GM18951 (cell line): ENCODE data around the gene DLX3.

Experiments used
- POLR2A ChIP-seq: IDR thresholded peaks from 4 replicates; pipeline ENCODE4 v1.6.1; 2011; ENCODE audit warnings: mild to moderate bottlenecking; ENCODE audit not compliant: insufficient read length, insufficient read depth; ENCODE audit errors: extremely low read depth
- in situ Hi-C: fragments of 300-500 bp; cut with MboI; formaldehyde crosslinking; loops from one replicate; pipeline ENCODE4 v1.12.0; 2022; ENCODE audit warnings: low sequenced_read_pairs, mixed read lengths, inconsistent platforms; ENCODE audit not compliant: unreplicated experiment

DLX3 gene

GRCh38 chr17:49969795-49970389, 25.1 kb downstream of the DLX3 start:
- in situ Hi-C loops = no loop called here

DNA sequence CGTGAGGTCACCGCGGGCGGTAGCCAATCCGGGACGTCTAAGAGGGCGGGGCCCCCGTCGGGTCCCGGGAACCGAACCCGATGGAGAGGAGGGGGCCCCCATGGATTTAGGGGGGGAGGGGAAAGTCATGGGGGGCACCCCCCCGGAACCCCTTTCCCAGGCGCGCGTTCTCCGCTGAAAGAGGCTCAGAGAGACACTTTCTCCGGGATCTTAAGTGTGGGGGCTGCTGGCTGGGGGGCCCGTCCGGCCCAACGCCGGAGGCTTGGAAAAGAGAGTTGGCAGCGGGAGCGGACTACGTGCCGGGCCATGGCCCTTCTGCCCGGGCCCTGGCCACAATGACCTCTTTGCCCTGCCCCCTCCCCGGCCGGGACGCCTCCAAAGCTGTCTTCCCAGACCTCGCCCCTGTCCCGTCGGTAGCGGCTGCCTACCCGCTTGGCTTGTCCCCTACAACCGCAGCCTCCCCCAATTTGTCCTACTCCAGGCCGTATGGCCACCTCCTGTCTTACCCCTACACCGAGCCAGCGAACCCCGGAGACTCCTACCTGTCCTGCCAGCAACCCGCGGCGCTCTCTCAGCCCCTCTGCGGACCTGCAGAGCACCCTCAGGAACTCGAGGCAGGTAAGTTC, 25.8 kb downstream of the DLX3 start, which contains the start of gene DLX4:
Gene DLX4 (plus strand): TSS at position 57 of the 626 bp plus-strand sequence. CDS start 279 bp downstream, at position 336.
- no peak for TF ChIP-seq POLR2A
- in situ Hi-C loops = no loop called here

More at GRCh38 chr17:49969795-49970389, 25.1 kb downstream of the DLX3 start:
- TF ChIP-seq POLR2A = no peak

GRCh38 chr17:49968405-49969133, 26.5 kb downstream of the DLX3 start:
- TF ChIP-seq POLR2A = peak; percentile 42

DNA sequence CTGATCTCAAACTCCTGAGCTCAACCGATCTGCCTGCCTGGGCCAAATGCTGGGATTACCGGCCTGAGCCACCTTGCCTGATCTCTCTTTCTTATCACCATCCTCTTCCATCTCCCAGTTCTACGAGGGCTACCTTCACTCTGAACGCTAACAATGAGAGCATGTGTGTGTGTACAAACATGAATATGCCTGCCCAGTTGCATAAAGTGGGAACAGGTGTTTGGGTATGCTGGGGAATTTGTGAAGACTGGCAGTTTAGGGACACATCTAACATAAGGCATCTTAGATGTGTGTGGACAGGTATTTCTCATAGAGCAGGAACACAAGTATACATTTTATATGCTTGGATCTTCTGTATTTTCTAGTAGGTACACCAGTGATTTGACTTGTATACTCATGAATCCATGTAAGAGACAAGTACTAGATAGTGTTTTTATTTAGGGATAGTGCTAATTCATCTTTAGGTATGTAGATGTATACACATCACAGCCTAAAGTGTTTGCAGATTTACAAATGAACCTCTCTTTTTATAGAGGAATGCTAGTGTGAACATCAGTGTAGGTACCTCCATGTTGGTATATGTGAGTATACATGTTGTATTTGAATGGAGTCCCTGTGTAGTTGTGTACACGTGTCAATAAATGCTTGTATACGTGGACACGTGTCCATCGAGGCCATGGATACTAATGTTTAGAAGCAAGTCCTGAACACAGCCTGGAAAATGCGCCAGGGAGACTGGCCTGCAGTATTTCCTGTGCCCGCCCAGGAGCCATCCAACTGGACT, 27.2 kb downstream of the DLX3 start:
- in situ Hi-C loops = no loop called here
- no peak for TF ChIP-seq POLR2A

More at GRCh38 chr17:49968405-49969133, 26.5 kb downstream of the DLX3 start:
- in situ Hi-C loops = no loop called here

DNA sequence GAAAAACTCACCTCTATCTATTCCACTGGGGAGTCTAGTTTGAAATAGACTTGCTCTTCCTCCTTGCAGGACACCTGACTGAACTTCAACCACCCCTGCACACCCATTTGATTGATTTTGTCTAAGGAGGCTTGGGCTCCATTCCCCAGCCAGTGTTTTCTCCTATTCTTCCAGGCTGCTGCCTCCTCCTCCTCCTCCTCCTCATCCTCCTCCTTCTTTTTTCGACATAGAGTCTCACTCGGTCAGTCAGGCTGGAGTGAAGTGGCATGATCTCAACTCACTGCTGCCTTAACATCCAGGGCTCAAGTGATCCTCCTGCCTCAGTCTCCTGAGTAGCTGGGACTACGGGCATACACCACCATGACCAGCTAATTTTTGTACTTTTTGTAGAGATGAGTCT, 27.8 kb downstream of the DLX3 start:
- in situ Hi-C loops = no loop called here
- TF ChIP-seq POLR2A = no peak

DNA sequence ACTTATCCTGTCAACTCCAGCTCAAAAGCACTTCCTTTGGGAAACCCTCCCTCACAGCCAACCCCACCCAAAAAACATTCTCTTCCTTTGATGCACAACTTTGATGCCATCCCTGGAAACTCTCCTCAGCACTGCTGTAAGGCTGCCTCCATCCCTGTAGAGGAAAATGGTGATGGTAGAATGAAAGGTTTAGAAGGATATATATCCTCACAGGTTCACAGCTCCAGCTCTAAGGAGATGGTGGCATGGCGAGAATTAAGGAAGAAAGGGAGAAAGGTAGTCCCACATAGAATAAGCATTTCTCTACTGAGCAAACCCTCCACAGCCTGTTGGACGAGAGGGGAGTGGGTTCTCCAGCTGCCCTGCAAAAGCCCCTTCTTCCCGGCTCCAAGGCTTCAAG, 28.3 kb downstream of the DLX3 start:
- in situ Hi-C loops = no loop called here
- TF ChIP-seq POLR2A = no peak

- in situ Hi-C loops = no loop called here
- TF ChIP-seq POLR2A = no peak
Measured at GRCh38 chr17:49965524-49965909, 29.5 kb downstream of the DLX3 start.

DNA sequence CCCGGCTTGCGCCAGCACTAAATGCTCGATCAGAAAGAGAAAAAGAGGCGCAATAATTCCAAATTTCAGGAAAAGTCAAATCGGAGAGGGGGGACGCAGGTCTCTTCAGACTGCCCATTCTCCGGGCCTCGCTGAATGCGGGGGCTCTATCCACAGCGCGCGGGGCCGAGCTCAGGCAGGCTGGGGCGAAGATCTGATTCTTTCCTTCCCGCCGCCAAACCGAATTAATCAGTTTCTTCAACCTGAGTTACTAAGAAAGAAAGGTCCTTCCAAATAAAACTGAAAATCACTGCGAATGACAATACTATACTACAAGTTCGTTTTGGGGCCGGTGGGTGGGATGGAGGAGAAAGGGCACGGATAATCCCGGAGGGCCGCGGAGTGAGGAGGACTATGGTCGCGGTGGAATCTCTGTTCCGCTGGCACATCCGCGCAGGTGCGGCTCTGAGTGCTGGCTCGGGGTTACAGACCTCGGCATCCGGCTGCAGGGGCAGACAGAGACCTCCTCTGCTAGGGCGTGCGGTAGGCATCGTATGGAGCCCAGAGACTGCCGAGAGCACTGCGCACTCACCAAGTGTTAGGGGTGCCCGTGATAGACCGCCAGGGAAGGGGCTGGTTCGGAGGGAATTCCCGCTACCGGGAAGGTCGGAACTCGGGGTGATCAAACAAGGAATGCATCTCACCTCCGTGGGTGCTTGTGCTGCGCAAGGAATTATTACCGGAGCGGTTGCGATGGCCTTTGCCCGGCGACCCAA, 30.1 kb downstream of the DLX3 start:
- in situ Hi-C loops = no loop called here
- no peak for TF ChIP-seq POLR2A

- TF ChIP-seq POLR2A = no peak
- in situ Hi-C loops = no loop called here
Measured at GRCh38 chr17:49964303-49964768, 30.7 kb downstream of the DLX3 start.

DNA sequence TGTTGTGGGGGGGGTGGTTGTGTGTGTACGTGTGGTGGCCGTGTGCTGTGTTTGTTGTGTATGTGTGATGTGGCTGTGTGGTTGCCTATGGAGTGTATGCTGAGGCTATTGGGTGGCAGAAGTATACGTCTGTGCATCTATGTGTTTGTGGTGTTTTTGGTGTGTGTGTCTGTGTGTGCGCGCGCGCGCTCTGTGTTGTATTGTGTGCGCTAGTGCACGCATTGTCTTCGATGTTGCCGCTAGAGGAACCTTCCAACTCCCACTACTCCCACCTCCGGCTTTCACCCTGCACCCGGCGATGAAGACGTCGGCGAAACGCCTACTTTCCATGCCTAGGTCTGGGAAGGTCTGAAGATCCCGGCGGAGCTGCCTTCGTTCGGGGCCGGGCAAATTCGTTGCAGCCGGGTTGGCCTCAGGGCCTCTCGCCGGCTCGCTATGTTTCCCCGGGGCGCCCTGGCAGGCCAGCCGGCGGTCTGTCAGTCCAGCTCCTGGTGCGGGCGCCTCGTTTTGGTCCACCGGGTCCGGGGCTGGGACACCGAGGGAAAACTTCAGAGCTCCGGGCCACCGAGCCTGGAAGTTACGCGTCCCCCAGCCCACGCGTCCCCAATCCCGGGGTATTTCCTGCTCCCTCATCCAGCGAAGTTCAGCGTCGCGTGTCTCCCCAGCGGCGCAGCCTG, 31.3 kb downstream of the DLX3 start:
- in situ Hi-C loops = no loop called here
- TF ChIP-seq POLR2A = no peak

DNA sequence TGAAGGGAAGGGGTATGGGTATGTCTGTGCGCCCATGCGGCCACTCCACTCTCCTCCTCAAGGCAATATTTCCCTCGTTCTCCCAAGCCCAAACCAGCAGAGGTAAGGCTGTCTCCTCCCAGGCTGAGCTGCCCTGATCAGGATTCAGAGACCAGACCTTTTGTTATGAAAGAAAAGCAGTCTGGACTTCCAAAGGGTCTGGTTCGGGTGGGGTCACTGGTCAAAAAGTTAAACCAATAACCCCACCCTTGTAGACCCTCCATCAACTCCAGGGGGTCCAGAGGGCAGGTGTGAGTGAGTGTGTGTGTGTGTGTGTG, 31.8 kb downstream of the DLX3 start:
- TF ChIP-seq POLR2A = no peak
- in situ Hi-C loops = no loop called here

DNA sequence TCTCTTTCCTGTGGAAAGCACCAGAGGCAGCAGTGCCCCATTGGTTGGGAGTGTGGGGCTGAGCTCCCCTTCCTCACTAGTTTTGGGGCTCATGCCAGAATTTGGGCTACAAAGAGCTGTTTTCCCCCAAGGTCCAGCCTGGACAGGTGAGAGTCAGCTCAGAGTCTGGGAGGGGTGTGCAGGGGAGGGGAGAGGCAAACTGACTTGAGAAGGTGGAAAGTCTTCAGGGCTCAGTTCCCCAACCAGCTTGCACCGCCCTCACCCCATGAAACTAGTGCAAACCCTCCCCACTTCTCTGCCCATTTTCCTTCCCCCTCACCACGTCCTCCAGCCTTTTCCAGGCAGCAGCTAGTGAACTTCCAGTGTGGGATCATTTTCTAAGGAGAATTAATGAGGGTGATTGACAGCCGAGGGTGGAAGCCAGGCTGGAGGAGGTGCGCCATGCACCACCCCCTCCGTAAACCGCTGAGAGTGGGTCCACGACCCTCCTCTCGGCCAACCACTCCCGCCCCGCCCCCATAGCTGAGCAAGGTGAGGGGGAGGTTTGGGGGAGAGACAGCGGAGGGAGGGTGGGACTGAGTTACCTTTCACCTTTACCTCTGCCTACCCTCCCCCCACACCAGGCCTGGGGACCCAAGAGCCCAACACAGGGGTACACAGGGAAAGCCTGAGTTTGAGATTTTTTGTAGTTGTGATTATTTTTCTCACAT, 32.3 kb downstream of the DLX3 start:
- in situ Hi-C loops = no loop called here
- TF ChIP-seq POLR2A = no peak
